Hematopoietic multipotent progenitor cell (in vitro differentiated cells): ENCODE data around the gene CATSPERD. TPM values are rescaled to one million over a fixed set of nuclear protein-coding genes. Genes with fewer than 3 reads are reported as not detected.
"Not testable (repeated sequence)": the region's sequence is repeated elsewhere in the genome, so short reads cannot be mapped to it uniquely, and the experiment has no call there.

Experiments used
- DNase-seq, 3 donors: peaks; one replicate each; pipeline ENCODE4 v3.0.0-alpha.2; 2011 to 2015; ENCODE audit warnings: low read depth in 2 of 3, low spot score in 2 of 3
- total RNA-seq: library from RNA; depleted of rRNA; stranded (reverse); fragments of >200 nt; gene quantifications from one replicate; pipeline ENCODE4 v1.2.3, GENCODE V29; 2012

CATSPERD gene
- total RNA-seq, 1 donor = not detected

DNA sequence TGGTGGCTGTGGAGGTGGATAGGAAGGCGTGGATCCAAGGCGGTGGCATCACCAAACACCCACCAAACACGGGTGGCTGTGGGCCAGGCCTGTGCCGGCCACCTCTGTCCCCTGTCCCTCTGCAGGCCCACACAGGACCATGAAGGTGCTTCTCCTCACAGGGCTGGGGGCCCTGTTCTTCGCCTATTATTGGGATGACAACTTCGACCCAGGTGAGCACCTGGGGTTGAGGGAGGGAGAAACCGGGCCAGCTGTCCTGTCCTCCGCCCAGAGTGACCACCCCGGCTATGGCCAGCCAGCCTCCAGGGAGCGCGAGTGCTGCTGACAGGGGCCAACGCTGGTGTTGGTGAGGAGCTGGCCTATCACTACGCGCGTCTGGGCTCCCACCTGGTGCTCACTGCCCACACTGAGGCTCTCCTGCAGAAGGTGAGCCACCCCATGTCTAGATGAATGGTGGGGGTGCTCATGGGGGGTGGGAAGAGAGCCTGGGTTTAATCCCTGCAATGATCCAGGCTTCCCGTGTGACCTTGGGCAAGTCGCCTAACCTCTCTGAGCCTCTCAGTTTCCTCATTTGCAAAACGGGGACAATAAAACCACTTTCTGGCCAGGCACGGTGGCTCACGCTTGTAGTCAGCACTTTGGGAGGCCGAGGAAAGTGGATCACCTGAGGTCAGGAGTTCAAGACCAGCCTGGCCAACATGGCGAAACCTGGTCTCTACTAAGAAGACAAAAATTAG lies 35.6 kb upstream of the CATSPERD start:
- no peak for DNase-seq

DNA sequence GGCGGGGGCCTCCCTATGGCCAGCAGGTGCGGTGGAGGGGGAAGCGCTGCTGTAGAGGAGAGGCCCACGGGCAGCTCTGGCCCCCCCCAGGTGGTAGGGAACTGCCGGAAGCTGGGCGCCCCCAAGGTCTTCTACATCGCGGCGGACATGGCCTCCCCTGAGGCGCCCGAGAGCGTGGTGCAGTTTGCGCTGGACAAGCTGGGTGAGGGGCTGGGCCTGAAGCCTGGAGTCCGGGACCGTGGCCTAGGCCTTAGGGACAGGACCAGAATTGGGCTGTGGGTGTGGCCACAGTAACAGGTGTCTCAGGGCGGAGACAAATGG lies 34.2 kb upstream of the CATSPERD start:
- DNase-seq = no peak

DNA sequence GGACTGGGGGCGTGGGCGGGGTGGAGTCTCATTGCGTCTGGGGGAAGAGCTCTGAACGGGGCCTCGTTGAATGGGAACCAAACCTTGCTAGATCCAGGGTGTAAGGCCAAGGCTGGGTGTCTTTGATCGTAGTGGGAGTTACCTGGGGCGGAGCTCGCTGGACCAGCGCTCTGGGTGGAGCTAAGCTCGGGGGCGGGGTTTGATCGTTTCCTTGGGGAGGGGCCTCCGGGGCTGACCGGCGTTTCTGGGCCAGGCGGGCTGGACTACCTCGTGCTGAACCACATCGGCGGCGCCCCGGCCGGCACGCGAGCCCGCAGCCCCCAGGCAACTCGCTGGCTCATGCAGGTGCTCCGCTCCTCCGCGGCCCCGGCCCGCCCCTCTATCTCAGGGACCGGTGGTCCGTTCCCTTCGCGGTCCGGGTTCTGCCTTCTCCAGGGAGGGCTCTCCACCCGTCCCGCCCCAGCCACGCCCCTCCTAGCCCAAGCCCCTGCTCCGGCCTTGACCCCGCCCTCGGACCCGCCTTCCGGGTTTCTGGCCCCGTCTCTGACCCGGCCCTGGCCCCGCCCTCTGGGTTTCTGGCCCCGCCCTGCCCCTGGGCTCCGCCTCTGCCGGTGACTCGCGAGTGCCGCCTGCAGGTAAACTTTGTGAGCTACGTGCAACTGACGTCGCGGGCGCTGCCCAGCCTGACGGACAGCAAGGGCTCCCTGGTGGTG lies 33.6 kb upstream of the CATSPERD start:
- DNase-seq = peak; percentile 81 to 97 (median 97)

DNA sequence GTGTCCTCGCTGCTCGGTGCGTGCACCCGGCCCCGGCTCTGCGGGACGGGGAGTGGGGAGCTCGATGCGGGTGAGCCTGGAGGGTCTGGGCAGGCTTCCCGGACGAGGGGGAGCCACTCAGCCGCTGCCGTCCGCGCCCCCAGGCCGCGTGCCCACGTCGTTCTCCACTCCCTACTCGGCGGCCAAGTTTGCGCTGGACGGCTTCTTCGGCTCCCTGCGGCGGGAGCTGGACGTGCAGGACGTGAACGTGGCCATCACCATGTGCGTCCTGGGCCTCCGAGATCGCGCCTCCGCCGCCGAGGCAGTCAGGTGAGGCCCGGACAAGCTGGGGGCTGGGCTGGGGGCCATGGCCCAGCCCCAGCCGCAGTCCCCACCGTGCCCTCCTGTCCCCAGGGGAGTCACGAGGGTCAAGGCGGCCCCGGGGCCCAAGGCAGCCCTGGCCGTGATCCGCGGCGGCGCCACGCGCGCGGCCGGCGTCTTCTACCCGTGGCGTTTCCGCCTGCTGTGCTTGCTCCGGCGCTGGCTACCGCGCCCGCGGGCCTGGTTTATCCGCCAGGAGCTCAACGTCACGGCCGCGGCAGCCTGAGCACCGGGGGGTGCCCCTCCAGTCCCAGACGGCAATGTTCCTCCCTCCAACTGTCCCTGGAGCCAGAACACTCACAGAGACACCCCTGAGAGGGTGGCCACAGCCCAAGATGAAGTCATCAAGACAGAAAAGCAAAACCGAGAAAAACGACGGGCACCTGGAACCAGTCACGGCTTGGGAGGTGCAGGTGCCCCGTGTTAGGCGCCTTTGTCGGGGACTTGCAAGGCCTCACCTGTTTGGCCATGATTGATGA lies 32.9 kb upstream of the CATSPERD start:
- DNase-seq = no peak

DNA sequence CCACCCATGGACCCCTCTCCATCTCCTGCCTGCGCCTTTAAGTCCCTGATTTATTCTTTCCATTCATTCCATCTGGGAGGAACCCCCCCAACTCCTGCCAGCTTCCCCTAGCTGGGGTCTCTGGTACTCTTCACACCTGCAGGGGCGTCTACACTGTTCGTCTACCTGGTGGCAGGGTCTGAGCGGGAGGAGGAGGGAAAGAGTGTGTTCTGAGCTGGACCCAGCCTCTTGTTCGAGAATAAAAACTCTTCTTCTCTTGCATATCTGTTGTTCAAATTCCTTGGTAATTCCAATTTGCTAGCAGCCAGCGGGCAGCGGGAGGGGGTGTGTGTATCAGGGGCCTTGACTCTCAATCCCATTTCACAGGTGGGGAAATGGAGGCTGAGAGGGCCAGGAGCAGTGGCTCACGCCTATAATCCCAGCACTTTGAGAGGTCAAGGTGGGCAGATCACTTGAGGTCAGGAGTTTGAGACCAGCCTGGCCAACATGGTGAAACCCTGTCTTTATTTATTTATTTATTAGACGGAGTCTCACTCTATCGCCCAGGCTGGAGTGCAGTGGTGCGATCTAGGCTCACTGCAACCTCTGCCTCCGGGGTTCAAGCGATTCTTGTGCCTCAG lies 32.1 kb upstream of the CATSPERD start:
- not testable (repeated sequence) for DNase-seq

DNA sequence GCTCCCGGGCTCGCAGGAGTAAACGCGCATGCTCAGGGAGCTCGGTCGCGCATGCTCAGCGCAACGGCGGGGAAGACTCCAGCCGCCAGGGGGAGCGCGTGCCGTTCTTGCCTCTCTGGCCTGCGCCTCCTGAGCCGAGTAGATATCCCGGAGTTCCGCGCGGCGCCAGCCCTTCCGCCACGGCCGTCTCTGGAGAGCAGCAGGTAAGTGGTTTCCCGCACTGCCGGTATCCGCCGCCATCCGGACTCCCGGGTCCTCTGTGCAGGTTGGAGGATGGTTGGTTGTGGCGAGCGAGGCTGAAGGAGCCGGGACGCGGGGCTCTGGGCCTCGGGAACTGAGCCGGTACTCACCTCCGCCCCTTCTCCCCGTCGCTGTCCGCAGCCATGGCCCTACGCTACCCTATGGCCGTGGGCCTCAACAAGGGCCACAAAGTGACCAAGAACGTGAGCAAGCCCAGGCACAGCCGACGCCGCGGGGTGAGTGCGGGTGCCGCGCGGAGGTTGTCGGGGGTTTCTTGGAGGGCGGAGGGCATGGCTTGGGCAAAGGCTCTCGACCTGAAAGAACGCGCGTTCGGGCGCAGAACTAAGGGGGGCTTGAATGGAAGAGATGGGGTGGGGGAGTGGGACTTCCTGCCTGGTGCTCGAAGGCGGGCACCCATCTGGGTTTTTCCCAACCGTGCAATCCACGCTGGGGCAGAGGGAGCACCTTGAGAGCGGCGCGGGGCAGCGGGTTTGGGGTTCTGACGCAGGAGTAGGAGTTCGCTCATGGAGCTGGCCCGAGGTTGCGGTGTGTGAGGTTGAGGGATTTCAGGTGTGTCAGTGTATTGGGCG lies 30.1 kb upstream of the CATSPERD start, which contains the start of gene RPL36:
Gene RPL36 (plus strand): TSS at position 171 of the 830 bp plus-strand sequence. CDS start 213 bp downstream, at position 384.
- DNase-seq = peak; percentile 96 to 99 (median 98)

DNA sequence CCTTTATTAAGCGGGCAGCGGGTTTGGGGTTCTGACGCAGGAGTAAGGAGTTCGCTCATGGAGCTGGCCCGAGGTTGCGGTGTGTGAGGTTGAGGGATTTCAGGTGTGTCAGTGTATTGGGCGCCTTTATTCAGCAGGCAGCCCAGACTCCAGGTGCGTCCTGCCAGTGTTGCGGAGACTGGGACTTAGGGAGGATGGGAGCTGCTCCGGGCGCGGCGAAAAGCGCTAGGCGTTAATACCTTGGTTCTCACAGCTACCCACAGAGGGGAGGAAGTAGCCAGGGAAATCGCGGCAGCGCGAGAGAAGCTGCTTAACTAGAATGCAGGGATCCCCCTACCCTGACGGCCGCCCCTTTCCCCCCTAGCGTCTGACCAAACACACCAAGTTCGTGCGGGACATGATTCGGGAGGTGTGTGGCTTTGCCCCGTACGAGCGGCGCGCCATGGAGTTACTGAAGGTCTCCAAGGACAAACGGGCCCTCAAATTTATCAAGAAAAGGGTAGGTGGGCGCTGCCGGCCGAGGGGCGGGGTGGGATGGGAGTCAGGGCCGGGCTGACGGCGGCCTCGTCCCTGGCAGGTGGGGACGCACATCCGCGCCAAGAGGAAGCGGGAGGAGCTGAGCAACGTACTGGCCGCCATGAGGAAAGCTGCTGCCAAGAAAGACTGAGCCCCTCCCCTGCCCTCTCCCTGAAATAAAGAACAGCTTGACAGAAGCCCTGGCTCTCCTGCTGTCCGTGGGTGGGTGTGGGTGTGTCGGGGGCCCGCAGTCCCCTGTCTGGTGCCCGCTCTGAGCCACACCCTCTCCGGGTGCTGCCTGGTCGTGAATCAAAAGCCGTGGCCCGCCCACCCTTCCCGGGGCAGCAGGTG lies 29.2 kb upstream of the CATSPERD start:
- peak in 2 of 3 donors; percentile 26 to 29 for DNase-seq

DNA sequence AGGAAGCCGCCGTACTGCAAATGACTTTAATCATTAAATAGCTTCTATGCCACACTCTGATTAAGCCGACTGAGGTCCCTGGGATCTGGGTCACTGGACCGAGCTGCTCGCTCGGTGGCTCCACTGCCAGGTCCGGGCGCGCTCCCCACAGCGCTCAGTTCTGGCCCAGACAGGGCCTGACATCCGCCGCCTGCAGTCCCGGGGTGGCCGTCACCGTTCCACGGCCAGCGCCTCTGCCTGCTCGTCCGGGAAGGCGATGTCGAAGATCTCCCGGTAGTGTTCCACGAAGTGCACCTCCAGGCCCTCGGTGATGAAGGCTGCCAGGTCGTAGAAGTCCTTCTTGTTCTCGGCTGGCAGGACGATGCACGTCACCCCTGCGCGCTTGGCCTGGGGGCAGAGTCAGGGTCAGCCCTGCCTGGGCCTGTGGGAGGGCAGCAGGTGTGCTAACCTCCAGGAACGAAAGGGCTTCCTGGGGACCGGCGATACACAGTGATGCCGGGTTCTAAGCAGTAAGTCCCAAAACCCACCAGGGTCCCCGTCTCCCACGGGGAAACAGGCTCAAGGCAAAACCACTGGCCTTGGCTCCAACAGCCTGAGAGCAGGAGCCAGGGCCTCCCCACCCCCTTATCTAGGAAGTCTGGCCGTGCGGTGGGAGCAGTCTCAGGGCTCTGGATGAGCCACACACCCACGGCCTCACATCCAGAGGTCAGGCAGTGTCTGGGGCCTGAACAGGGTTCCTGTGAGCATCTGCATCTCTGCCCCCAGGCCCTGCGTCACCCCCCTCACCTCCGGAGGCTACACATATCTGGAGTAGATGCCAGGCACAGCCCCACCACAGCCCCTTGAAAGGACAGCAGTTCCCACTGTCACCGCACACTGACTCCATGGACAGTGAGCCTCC lies 28.4 kb upstream of the CATSPERD start:
- DNase-seq = no peak

DNA sequence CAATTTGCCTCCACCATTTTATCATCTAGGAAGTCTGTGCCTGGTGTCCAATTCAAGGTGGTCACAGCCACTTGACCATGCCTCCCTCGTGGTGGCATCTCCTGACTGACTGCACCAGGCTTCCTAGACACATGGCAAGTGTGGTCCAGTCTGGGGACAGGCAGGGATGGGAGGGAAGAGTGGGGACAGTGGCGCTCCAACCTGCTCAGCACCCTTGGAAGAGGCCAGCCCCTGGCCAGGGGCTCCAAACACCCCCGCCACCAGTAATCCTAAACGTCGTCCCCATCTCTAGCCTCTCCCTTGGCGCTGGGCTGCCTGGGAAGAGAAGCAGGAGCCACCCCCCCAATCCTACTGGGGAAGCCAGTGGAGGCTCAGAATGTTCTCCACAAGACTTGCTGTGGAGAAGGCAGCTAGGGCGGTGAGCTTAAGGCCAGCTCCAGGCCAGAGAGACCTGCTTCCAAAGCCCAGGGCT lies 27.7 kb upstream of the CATSPERD start:
- no peak for DNase-seq

DNA sequence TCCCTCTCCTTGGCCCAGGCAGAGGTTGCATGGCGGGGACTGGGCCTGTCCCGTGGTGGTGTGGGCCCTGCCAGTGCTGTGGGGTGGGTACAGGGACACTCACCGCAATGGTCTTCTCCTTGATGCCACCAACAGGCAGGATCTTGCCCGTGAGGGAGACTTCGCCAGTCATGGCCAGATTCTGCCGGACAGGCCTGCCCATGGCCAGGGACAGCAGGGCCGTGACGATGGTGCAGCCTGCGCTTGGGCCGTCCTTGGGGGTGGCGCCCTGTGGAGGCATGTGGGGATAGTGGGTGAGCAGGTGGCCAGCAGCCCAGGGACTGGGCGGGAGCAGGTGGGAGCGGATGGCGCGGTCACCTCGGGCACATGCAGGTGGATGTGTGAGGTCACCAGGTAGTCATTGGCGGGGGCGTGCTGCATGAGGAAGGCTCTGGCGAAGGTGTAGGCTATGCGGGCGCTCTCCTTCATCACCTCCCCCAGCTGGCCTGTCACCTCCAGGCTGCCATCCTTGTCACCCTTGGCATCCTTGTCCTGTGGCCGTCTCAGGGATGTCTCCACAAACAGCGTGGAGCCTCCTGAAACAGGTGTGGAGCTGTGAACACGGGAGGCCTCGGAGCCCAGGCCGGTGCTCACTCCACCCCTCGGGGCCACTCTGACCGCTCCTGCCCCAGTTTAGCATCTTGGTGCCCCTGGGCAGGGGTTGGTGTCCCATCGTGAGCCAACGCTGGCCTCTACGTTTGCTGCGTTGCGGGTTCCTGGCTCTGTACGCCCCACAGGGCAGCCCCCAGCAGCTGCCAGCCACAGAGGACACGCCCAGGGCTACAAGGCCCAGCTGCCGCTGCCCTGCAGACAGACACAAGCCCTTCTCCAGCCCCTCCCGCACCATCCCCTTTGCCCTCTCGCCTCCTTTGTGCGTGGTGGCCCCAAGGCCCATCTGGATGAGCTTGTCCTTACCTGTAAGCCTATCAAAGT lies 27.0 kb upstream of the CATSPERD start:
- DNase-seq = no peak

DNA sequence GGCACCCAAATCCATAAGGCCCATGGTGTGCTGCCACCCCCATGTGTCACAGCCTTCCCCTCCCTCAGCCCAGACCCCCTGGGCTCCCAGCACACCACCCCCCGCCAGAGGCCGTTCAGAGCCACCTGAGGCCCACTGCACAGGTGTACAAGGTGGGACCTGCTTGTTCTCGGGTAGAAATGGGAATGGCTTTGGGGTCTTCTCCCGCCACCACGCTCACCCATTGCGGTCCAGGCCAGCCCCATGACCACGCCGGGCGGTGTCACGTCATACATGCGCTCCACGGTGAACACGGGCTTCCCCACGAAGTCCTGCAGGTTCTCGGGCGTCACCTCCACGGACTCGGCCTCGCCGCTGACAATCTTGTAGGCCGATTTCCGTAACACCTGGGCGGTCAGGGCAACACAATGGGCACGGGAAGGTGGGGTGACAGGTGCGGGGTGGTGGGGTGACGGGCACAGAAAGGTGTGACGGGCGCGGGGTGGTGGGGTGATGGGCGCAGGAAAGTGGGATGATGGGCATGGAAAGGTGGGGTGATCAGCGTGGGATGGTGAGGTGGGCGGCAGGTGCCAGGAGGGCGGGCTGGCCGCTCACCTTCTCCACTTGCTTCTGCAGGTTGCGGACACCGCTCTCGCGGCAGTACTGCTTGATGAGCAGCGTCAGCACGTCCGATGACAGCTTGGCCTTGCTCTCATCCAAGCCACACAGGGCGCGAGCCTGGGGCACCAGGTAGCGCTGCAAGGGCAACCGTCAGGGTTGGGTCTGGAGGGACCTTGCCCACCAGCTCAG lies 26.1 kb upstream of the CATSPERD start:
- DNase-seq = no peak

DNA sequence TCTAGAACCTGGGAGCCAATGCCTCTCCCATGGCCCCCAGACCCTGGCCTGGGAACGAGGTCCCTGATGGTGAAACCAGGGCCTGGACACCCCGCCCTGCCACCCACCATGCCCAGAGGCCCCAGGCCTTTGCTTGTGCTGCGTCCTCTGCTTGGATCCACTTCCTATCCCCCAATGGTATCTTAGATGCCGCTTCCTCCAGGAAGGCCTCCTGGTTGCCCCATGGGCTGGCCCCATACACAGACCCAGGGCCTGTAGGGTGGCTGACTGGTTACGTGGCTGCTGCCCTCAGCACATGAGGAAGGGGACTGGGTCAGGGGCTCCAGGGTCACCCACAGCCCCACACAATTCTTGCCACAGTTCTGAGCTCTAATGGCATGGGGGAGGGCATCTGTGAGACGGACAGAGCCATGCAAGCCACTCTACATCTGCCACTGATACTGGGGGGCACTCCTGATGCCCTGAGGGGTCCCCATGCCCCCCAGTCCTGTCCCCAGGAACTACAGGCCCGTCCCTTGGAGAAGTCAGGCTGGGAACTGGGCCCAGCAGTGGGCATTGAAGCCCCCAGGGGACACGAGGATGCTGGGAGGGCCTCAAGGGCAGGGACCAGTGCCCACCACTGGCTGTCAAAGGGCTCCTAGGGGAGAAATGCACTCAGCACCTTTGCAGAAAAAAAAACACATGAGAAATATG lies 25.3 kb upstream of the CATSPERD start:
- no peak for DNase-seq

DNA sequence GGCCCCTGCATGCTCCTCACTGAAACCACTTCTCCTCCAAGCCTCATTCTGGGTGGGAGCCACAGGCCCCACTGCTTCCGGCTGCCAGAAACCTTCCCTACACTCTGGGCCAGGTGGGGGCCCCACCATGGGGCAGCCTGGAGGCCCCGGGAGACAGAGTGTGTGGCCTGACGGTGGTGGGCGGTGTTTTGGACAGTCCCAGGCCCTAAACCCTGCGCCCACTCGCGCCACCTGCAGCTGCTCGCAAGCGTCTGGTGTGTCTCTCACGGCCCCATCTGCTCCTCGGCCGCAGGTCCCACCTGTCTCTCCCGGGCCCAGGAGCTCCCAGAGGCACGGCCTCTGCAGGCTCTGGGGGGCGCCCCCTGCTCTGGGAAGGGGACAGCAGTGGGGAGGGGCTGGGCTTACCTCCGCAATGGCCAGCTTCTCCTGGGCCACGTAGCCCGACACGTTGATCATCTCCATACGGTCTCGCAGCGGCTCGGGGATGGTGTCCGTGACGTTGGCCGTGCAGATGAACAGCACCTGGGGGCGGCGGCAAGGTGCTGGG lies 24.7 kb upstream of the CATSPERD start:
- DNase-seq = no peak

DNA sequence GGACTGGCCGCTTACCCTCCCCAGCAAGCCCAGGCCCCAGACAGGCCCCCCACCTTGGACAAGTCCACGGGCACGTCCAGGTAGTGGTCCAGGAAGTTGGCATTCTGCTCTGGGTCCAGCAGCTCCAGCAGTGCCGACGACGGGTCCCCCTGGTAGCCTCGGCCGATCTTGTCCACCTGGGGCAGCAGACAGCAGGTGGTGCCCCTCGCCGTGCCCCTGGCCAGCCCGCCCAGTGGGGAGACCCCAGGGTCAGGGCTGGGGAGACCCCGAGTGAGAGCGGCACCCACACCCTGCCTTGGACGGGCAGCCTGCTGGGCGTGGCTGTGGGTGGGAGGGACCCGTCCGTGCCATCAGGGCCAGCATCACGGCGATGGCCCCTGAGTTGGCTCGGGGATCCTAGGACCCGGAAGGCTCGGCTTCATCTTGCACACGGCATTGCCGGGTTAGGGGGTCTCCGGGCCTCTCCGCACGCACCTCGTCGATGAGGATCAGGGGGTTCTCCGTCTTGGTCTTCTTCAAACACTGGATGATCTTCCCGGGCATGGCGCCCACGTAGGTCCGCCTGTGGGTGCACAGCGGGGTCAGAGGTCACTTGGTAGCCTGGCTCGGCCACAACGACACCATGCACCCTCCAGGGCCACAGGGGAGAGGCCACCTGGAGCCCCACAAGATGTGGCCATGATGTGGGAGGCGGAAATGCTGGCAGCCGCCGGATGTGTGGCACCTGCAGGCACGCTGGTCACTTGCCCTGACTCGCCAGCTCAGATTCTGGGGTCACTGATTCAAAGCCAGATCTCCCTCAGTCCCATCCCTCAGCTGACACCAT lies 24.0 kb upstream of the CATSPERD start:
- DNase-seq = no peak
